Thymus (tissue), 11 donors: Measurements from ENCODE around the gene PPP1R1C. TPM values are rescaled to one million over a fixed set of nuclear protein-coding genes. Genes with fewer than 3 reads are reported as not detected.

ENCODE experiments used
- DNase-seq, 9 donors: peaks; one replicate each; pipeline ENCODE4 v3.0.0-alpha.2; 2013; ENCODE audit warnings: low spot score in 9 of 9, low read depth in 6 of 9, missing footprints in 1 of 9
- H3K27ac ChIP-seq, 2 donors: one replicate each; pipeline ENCODE4 v1.5.1; 2013; ENCODE audit warnings: control low read depth in 1 of 2, low read depth in 1 of 2, low read length in 1 of 2, mild to moderate bottlenecking in 1 of 2, moderate library complexity in 1 of 2
- H3K27me3 ChIP-seq, 2 donors: one replicate each; pipeline ENCODE4 v1.5.1; 2013; ENCODE audit warnings: low read length in 1 of 2; ENCODE audit not compliant: control insufficient read depth in 2 of 2, insufficient read depth in 1 of 2
- H3K36me3 ChIP-seq, 2 donors: one replicate each; pipeline ENCODE4 v1.5.1; 2013; ENCODE audit warnings: low read length in 1 of 2, mild to moderate bottlenecking in 1 of 2, moderate library complexity in 1 of 2; ENCODE audit not compliant: control insufficient read depth in 2 of 2, insufficient read depth in 2 of 2
- H3K4me1 ChIP-seq, 2 donors: one replicate each; pipeline ENCODE4 v1.5.1; 2013; ENCODE audit warnings: low read length in 2 of 2; ENCODE audit not compliant: control insufficient read depth in 2 of 2, insufficient read depth in 2 of 2
- H3K4me3 ChIP-seq, 2 donors: one replicate each; pipeline ENCODE4 v1.5.1; 2013; ENCODE audit warnings: low read length in 2 of 2, control low read depth in 1 of 2, mild to moderate bottlenecking in 1 of 2
- H3K9me3 ChIP-seq, 2 donors: one replicate each; pipeline ENCODE4 v1.5.1; 2013; ENCODE audit warnings: low read length in 1 of 2, mild to moderate bottlenecking in 1 of 2; ENCODE audit not compliant: control insufficient read depth in 2 of 2, insufficient read depth in 1 of 2
- WGBS: extraction: QIAGEN DNeasy Blood & Tissue Kit; methylation state at CpG from one replicate; pipeline ENCODE4 v1.1.7; 2013; 5-methylcytosine and 5-hydroxymethylcytosine counted together
- polyA plus RNA-seq: library from polyadenylated mRNA; stranded (reverse); fragments of 200-250 nt; gene quantifications from one replicate; pipeline ENCODE4 v1.2.3, GENCODE V29; 2013
- total RNA-seq: library from RNA; stranded (reverse); fragments of 120-200 nt; gene quantifications from one replicate; pipeline ENCODE4 v1.2.4, GENCODE V29; 2013
- donor health status: healthy.

Gene PPP1R1C
- total and polyA plus RNA-seq, 2 donors: 9.0 to 35.9 TPM

DNA sequence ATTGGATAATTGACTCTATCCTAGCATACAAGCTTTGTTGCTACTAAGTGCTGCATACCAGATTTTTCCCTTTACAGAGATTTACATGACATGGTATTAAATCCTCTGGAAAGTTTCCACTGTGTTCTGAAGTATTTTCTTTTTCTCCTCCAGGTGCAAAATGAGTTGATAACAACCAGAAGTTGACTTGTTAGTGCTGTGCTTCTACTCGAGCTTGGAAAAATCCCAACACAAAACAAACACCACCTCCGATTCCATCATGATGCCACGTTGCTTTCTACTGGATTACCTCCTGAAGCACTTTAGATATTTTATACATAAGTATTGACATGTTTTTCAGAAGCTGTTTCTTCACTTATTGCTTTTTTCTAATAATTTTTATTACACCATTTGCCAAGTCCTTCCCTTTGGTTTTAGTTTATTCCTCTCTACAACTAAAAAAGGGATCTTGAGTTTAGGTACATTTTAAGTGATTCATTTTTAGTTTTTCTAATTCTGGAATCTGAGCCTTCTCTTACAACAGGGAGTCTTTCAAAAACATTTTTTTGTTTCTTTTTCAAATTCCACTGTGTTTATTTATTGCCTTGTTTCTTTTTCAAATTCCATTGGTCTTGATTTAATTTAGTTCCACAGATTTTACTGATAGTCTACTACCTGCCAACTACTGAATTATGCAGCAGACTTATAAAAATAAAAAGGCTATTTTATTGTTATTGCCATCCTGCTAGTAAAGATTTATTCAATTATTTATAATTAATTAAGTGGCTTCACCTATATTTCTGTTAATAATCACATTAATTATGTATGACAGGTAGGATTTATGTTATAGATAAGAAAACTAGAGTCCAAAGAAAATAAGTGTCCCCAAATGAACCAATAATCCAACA, 143.4 kb downstream of the PPP1R1C start:
- no peak overlapping the region for H3K27ac ChIP-seq
- H3K9me3 ChIP-seq: no peaks in the 10 kb centered on the region
- no peaks in the 10 kb centered on the region for H3K4me1 ChIP-seq
- no peaks in the 10 kb centered on the region for H3K36me3 ChIP-seq
- H3K27me3 ChIP-seq: no peaks in the 10 kb centered on the region
- 95% methylated on average over 3 of the region's 3 CpGs for WGBS
- no peak for DNase-seq
- H3K4me3 ChIP-seq: no peak overlapping the region

DNA sequence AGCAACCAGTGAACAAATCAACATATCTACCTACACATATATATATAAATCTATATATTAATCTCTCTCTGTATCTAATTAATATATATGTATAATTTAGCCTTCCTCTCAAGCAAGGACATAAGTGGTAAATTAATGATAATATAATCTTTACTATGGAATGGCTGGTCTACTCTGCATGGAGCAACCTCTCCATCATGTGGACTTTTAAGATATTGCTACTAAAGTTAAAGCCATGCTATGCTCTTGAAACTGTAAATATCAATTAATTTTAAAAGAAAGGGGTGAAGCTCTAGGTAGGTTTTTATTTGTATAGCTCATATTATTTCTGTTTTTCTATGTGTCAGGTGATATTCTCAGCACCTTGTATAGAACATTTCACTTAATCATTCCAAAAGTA, 147.0 kb downstream of the PPP1R1C start:
- Histone ChIP-seq H3K36me3 (no peaks in the 10 kb centered on the region), H3K9me3 (no peaks in the 10 kb centered on the region), H3K27me3 (no peaks in the 10 kb centered on the region), H3K4me3 (no peak overlapping the region), H3K4me1 (no peaks in the 10 kb centered on the region), H3K27ac (no peak overlapping the region)
- no peak for DNase-seq

DNA sequence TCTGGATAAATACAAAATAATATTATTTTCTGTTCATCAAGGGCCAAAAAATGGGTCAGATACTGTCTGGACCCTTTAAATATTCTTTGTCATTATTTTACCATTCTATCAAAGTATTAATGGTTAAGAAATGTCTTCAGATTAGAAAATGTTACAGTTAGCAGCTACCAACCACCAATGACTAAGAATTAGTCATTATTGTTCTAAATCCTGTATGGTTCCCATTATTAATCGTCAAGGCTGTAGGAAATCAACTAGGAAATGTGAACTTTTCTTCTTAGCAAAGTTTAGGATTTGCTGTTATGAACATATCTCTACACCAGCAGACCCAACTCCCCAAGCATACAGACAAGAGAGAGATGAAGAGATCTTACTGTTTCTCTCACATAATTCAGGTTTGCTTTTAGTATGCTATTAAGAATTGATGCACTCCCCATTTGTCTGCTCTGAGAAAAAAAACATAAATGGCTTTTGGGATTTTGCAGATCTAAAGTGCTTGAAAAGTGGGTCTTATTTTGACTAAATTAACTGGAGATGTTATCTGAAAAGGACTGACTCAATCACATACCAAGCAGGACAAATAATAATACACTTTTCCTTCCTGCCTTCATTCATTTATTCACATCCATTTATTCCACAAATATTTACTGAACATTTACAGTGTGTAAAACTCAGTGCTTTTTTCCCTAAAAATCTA, 147.7 kb downstream of the PPP1R1C start:
- no peak for DNase-seq
- H3K36me3 ChIP-seq: no peaks in the 10 kb centered on the region
- 97% methylated on average over 1 of the region's 1 CpG for WGBS
- no peak overlapping the region for H3K4me3 ChIP-seq
- H3K27me3 ChIP-seq: no peaks in the 10 kb centered on the region
- no peaks in the 10 kb centered on the region for H3K9me3 ChIP-seq
- no peak overlapping the region for H3K27ac ChIP-seq
- H3K4me1 ChIP-seq: no peaks in the 10 kb centered on the region

GRCh38 chr2:182134201-182134600, 148.5 kb downstream of the PPP1R1C start:
- Histone ChIP-seq H3K9me3 (no peaks in the 10 kb centered on the region), H3K27me3 (no peaks in the 10 kb centered on the region), H3K4me3 (no peak overlapping the region), H3K27ac (no peak overlapping the region), H3K4me1 (no peaks in the 10 kb centered on the region), H3K36me3 (no peaks in the 10 kb centered on the region)
- DNase-seq: no peak
- WGBS: 98% methylated on average over 1 of the region's 1 CpG

- no peaks in the 10 kb centered on the region for H3K36me3 ChIP-seq
- H3K4me3 ChIP-seq: no peak overlapping the region
- DNase-seq: no peak
- H3K4me1 ChIP-seq: no peaks in the 10 kb centered on the region
- H3K9me3 ChIP-seq: no peaks in the 10 kb centered on the region
- WGBS: 97% methylated on average over 6 of the region's 6 CpGs
- no peaks in the 10 kb centered on the region for H3K27me3 ChIP-seq
- no peak overlapping the region for H3K27ac ChIP-seq
Measured at GRCh38 chr2:182142062-182142461, 156.4 kb downstream of the PPP1R1C start.

DNA sequence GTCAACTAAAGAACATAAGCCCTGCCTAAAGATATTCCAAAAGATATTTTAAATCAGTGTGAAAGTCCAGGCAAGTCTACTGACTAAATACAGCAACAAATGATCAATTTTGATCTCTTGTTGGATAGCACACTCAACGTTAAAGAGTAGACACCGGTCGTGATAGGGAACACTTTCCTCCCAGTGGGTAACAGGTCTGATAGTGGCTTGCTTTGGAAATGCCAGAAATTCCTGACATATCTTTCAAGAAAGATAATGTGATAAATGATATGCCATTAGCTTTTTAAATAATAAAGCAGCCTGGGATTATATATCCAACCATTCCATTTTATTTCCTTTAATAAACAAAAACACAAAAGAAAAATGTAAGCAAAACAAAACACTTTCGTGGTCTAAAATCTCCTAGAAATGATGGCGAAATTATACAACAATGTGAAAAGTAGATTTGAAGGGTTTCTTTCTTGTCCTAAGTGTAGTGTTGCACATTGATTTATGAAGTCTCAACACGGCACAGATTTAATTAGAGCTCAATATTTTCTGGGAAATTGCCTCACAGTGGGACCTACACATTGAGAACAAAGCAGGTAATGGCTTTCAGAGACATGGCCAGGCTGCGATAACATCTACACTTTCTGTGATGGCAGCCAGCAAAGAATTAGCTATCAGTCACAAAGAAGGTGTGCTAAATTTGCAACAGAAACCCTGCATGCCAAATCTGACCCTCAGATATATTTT, 158.6 kb downstream of the PPP1R1C start:
- no peak for DNase-seq
- Histone ChIP-seq H3K27me3 (no peaks in the 10 kb centered on the region), H3K9me3 (no peaks in the 10 kb centered on the region), H3K4me3 (no peak overlapping the region), H3K27ac (no peak overlapping the region), H3K36me3 (no peaks in the 10 kb centered on the region), H3K4me1 (no peaks in the 10 kb centered on the region)
- WGBS: 93% methylated on average over 7 of the region's 7 CpGs

- Histone ChIP-seq H3K27me3 (no peaks in the 10 kb centered on the region), H3K36me3 (no peaks in the 10 kb centered on the region), H3K9me3 (no peaks in the 10 kb centered on the region), H3K4me1 (no peaks in the 10 kb centered on the region), H3K4me3 (no peak overlapping the region), H3K27ac (no peak overlapping the region)
- WGBS: 92% methylated on average over 1 of the region's 1 CpG
- DNase-seq: no peak
Measured at GRCh38 chr2:182144776-182145165, 159.1 kb downstream of the PPP1R1C start.

GRCh38 chr2:182148344-182148743, 162.7 kb downstream of the PPP1R1C start:
- Histone ChIP-seq H3K4me3 (no peak overlapping the region), H3K27me3 (no peaks in the 10 kb centered on the region), H3K36me3 (no peaks in the 10 kb centered on the region), H3K4me1 (no peaks in the 10 kb centered on the region), H3K27ac (no peak overlapping the region), H3K9me3 (no peaks in the 10 kb centered on the region)
- 87% methylated on average over 2 of the region's 2 CpGs for WGBS
- DNase-seq: no peak

GRCh38 chr2:182163878-182164277, 178.2 kb downstream of the PPP1R1C start:
- H3K27ac ChIP-seq: no peak overlapping the region
- no peak for DNase-seq
- H3K9me3 ChIP-seq: no peaks in the 10 kb centered on the region
- no peak overlapping the region for H3K4me3 ChIP-seq
- no peaks in the 10 kb centered on the region for H3K27me3 ChIP-seq
- H3K4me1 ChIP-seq: no peaks in the 10 kb centered on the region
- 97% methylated on average over 3 of the region's 3 CpGs for WGBS
- H3K36me3 ChIP-seq: no peaks in the 10 kb centered on the region
